ENCODE data around the gene RYR1.

GRCh38 chr19:38538793-38539528 is 105.5 kb downstream of the RYR1 start:
- TF ChIP-seq CTCF (IDR thresholded peaks at IDR 0.05) = no peak
- no peak for TF ChIP-seq POLR2A (IDR thresholded peaks at IDR 0.05)
